Activated CD4-positive, alpha-beta T cell treated with anti-CD3 and anti-CD28 coated beads, Interleukin-2, amount 50 U/mL, for 16 hours (primary cell): ENCODE results near the gene CLDN16.

Experiments used
- DNase-seq: peaks from one replicate; pipeline ENCODE4 v3.0.0-alpha.2; 2020

CLDN16 gene, protein sequence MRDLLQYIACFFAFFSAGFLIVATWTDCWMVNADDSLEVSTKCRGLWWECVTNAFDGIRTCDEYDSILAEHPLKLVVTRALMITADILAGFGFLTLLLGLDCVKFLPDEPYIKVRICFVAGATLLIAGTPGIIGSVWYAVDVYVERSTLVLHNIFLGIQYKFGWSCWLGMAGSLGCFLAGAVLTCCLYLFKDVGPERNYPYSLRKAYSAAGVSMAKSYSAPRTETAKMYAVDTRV

DNA sequence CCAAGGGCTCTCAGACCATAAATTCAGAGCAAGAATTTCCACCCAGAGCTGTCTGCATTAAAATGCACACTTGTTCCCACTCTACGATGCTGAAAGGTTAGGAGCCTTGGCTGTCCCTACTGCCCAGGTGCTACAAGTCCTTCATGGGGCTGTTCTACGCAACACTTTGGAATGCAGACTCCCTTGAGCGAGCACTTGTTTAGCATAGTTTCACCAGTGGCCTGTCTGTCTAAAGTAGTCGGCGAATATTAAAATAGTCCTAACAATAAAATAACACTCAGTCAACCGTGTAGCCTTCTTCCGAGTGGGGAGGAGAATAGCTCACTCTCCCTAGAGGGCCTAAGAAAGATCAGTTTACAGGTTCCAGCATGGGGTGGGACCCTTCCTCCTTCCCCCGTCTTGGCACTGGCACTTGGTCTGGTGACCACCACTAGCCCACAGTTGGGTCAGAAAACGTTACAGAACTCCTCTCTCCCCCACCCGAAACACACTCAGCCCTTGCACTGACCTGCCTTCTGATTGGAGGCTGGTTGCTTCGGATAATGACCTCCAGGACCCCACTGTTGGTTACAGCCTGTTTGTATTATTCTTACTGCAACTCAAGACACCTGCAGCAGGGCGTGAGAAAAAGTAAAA is at the start of gene CLDN16:
Gene CLDN16, plus strand, starts transcription at position 586 of the 636 bp plus-strand sequence. CDS start 167 bp downstream, outside the sequence.
- DNase-seq: no peak

DNA sequence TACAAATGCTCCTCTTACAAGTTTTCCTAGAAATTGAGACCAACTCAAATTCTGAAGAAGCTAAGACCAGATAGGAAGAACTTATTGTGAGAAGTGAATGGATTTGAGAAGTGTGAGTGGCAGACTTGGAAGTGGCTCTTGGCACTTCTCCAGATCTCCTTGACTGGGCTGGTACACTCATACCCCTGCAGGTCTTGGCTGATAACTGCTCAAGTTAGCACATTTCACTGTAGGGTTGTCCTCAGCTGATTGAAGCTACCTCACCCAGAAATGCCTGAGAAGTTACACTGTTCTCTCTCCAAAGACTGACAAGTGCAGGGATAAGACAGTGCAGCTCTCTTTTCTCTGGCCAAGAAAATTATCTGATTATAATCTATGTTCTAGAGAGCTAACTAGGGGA is 49.2 kb upstream of the CLDN16 start:
- DNase-seq: no peak

DNA sequence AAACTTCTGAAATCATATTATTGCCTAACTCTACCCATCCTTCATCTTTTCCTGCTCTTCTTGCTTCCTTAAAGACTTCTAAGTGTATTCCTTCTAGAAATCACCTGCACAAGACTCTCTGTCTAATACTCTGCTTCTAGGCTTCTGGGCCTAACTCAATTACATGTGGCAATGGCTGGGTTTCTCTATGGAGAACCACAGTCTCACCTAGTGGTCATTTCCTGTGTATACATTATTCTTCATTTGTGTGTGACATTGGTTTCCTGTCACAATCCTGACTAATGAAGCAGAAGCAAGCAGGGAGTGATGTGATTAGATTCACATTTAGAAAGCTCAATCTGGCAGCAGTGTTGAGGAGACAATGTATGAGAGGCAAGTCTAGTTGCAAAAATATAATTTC is 48.8 kb upstream of the CLDN16 start:
- peak; percentile 10 for DNase-seq

DNA sequence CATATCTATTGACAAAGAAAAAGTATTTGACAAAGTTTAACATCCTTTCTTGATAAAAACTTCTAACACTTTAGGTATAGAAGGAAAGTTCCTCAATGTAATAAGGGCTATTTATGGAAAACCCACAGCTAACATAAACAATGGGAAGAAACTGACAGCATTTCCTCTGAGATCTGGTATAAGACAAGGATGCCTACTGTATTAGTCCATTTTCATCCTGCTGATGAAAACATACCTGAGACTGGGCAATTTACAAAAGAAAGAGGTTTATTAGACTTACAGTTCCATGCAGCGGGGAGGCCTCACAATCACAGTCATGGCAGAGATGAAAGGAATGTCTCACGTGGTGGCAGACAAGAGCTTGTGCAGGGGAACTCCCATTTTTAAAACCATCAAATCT is 47.9 kb upstream of the CLDN16 start:
- DNase-seq: no peak

DNA sequence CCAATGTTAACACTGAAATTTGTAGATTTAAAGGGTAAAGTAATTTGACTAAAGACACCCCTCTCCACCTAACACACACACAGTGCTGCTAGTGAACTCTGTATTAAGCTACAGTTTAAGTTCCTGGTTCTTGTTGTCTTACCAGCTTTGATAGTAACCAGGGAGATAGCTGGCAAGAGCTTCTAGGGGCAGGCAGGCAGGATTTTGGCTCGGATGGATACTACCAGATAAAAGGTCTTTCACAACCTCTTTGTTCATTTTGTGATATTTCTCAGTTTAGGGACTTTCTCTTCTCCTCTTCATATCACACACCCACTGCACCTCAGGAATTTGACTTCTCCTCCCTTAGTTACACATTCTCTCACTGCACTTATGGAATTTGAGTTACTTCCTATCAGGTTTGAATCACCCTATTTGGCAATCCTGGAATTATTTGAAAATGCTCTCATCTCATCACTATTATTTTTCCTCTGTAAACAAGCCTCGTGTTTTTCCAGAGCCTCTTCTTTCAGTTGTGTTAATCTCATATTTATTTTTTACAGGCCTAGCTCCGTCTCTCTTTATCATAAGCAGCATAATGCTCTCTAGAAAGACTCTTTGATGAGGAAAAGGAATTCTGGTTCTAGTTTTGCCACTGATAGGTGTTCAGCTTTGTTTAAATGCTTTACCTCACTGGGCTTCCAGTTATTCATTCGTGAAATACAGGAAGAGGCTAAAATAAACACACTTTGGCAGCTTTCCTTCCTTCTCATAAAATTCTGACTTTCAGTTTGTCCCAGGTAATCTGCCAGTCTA is 42.7 kb upstream of the CLDN16 start:
- no peak for DNase-seq

DNA sequence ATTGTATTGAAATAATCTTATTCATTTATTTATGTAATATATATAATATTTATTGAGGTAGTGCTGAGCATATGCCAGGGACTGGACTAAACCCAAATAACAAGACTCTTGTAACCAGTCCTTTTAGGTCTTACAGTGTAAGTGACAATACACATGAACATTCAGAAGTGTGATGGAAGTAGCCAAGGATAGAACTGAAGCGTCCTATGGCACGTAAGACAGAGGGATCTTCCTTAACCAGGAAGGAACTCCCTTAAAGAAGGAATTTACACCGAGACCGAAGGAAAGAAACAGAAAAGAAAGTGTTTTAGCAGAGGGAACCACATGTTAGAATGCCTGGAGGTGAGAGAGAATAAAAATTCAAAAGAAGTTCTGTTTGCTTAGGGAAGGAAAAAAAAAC is 42.1 kb upstream of the CLDN16 start:
- no peak for DNase-seq

DNA sequence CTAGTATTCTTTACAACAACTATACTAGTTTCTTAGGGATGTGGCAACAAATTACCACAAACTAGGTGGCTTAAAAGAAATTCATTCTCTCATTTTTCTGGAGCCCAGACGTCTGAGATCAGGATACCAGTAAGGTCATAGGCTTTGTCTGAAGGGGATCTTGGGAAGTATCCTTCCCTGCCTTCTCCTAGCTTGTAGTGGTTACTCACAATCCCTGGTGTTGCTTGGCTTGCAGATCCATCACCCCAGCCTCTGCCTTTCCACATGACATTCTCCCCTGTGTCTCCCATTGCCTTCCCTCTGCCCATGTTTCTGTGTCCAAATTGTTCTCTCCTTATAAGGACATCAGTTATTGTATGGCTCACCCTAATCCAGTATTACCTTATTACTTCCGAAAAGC is 41.4 kb upstream of the CLDN16 start:
- DNase-seq: no peak

DNA sequence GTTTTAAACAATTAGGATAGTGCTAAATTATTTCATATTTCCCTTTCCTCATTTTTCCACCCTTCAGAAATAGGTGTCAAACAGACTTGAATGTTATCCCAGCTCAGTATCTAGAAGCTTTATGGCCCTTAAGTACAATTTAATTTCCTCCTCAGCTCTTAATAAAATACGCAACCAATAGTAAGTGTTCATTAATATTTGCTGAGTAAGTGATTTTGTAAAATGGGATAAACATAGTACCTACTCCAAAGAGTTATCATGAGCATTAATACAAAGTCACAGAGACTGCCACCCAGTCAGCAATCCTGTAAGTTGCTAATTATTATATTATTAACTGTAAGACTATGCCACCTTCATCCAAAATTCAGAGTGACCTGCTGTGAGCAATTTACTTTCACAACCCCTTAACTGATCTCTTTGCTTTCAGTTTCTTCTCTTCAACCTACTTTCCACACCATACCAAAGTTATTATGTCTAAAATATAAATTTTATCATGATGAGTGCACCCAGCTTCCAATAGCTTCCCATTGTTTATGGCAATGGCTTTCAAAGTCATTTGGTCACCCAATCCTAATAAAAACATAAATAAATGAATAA is 35.0 kb upstream of the CLDN16 start:
- no peak for DNase-seq

DNA sequence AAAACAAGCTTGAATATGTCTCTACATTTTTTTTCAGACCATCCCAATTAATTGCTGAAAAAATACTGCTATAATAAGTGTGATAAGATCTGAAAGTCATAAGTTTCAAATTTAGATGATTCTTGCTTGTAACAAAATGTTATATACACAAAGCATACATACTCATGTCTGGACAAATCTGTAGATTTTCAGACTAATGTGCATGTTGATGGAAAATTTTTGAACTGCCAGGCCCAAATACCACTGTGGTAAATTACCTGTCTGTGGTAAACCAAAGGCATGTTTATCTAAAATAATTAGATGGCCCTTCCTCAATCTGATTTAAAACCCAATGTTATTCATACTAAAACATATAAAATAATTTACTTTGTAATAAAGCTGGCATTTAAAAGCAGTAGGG is 31.7 kb upstream of the CLDN16 start:
- no peak for DNase-seq

DNA sequence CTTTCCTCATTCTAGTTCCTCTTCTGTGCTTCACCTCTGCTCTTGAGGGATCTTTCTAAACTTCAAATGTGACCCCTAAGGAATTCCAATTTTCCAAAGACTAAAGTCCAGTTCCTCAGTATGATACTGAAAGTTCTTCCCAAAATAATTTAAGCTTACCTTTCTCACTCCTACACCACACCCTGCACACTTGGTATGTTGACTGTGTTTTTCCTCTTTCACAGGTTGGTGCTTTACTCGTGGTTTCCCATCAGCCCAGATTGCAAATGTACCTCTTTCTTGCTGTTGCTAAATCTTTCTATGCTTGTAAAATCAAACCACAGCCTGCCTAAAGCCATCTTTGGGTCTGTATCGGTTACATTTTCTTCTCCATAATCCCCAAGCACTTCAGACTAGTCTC is 30.5 kb upstream of the CLDN16 start:
- DNase-seq: no peak

DNA sequence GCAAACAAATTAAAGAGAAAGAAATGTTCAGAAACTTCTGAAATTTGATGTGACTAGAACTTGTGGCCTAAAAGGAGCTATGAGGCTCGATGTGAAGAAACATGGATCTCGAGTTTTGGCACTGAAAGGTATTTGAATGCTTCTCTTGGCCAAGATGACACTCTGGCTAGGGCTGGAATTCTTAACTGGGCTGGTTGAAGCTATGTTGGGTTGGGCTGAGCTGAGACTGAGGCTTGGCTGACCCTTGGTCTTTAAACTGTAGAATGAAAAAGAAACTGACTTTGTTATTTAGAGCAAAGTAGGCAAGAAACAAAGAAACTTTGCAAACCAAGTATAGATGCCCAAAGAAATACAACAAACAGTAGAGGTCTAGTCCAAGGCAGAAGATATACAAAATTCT is 28.1 kb upstream of the CLDN16 start:
- DNase-seq: no peak

DNA sequence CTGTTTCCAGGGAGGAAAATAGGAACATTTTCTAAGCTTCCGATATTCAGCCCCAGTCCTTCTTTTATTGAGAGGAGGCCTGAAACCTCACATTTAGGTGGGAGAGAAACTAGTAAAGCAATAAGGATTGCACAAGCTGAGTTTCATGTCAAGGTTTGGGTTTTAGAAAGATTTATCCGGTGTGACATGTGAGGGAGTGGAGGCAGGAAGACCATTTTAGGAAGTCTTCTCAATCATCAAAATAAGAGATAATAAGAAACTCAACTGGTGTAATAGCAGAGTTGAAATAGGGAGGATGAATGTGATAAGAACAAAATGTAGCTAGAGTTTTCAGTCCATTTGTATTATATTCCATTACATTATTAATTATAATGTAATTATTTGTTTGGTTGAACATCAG is 27.7 kb upstream of the CLDN16 start:
- DNase-seq: no peak

DNA sequence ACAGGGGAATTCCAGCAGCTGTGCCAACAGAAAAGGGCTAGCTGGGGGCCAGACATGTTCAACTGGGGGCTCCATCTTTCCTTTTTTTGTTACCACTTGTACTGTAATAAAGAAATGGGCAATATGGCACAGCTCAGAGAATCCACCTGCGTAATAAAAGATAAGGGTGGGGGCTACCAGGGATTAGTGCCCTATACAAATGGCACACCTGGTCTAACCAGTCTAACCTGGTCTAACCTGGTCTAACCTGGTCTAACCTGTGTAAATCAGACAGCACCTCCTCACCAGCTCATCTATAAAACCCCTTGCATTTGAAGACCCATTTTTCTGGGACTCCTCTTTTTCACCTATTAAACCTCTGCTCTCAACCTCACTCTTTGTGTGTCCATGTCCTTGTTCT is 26.2 kb upstream of the CLDN16 start:
- no peak for DNase-seq

DNA sequence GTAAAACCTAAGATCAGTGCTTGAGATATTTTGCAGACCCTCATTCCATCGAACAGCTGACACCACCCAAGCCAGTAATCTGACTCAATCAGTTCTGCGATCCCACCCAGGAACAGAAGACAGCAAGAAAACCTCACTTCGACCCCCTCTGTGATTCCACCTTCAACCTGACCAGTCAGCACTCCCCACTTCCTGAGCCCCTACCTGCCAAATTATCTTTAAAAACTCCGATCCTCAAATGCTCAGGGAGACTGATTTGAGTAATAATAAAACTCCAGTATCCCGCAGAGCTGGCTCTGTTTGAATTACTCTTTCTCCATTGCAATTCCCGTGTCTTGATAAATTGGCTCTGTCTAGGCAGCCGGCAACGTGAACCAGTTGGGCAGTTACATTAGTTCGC is 25.7 kb upstream of the CLDN16 start:
- no peak for DNase-seq

DNA sequence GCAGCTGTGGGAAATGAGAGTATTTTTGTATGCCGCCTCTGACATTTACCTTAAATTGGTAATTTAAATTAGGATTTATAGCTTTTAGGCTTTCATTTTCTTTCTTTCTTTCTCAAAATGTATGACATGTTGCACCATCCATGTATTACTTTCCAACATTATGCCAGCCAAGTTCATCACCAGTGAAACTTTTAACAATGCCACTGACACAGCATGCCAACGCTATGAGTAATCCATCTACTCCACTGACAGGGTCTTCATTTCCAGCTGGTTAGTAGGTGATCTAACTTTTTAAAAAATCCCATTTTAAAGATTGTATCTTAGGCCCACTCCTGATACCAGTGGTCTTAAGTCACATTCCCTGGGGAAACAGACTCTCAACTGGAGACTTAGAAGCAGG is 21.8 kb upstream of the CLDN16 start:
- no peak for DNase-seq

DNA sequence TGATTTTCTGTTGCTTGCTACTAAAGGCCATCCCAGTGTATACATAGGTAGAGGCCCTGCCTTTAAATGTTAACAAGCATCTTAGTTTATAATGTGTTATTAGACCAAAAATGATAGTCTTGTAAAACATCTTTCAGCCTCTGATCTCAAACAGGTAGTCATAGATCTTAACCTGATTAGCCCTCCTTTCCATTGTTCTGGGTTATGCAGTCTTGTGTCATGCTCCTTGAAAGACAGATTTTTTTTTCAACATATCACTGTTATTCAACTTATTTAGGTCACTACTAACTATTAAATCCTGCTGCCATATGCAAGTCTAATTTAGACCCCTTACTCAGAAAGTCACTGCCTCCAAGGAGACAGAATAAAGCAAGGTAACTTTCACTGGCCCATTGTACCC is 19.1 kb upstream of the CLDN16 start:
- DNase-seq: no peak

DNA sequence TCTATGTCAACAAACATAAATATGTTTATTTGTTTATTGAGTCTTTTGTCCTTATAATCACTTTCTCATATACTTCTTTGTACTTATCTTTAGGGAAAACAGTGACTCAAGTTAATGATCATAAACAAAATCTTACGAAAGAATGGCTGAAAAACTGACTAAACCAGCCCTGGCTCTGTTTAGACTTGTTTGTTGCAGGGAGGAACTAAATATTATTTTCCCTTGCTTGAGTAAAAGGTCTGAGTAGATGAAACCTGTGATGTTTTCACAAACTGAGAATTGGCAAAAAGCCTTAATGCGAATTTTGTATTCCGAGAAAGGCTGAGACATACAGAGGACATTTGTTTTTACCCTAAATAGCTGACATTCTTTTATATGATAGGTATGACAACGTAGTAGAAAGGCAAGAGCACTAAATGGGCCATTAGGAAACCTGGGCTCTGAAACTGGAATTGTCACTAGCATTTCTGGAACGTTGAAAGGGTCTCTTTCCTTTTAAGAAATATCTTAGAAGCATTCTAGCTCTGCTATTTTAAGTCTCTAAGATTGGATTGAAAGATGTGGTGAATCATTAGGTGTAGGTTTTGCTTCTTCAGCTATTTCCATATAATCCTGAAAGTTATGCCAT is 18.2 kb upstream of the CLDN16 start:
- no peak for DNase-seq

DNA sequence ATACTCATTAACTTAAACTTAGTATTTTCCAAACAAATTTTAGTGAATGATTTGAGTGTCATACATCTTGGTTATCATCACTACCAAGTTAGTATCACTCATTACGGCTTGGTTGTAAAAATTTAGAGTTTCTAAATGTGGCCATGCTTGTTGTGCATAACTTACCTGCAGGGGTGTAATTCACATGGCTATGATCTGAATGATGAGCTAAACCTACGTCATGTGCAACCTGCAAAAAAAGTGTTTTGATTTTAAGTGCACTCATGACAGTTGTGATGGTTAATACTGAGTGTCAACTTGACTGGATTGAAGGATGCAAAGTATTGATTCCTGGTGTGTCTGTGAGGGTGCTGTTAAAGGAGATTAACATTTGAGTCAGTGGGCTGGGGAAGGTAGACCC is 17.6 kb upstream of the CLDN16 start:
- no peak for DNase-seq

DNA sequence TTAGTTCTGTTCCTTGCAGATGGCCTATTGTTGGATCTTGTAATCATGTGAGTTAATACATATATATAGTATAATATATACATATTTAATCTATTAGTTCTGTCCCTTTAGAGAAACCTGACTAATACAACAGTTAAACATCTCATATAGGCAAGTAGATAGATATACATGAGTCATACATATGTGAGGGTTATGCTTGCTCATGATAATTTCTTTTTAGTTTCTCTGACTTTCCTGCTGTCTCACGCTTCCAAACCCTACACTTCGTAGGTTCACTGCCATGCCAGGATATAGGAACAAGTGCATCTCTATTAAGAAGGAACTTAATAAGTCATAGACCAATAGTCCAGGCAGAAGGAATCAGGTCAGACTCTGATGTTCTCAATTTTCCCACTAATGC is 16.8 kb upstream of the CLDN16 start:
- no peak for DNase-seq

DNA sequence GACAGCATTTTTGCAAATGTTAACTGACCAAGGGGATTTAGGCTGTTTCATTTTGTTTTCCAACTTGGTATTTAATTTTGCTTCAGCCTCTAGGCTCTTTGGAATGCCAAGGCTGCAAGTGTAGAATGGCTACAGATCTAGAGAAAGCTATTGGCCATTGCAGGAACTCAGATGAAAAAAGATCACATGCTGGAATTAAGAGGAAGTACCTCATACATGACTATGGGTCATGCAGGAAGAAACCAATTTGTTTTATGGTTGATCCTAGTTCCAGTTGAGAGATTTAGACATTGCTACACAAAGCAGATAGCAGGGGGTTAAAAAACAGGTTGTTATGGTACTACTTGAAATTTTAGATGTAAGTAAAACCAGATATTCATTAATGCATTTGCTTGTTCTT is 12.7 kb upstream of the CLDN16 start:
- DNase-seq: no peak

DNA sequence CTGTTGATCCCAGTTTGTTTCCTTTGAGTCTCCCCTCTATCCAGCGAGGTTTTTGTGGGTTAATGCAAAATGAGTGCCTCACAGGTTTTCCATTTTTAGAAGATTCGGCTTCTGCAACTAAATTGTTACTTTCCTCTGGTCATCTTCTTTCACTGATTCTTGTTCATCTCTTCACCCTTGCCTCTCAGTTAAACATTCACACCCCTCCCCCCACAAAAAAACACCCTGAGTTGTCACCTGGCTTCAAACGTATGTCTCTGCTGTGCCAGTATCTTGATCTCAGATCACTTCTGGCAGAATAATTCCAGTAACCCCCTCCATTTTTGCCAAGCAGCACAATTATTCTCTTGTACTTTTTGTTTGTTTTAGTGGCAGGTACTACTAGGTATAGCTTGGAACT is 12.3 kb upstream of the CLDN16 start:
- no peak for DNase-seq

DNA sequence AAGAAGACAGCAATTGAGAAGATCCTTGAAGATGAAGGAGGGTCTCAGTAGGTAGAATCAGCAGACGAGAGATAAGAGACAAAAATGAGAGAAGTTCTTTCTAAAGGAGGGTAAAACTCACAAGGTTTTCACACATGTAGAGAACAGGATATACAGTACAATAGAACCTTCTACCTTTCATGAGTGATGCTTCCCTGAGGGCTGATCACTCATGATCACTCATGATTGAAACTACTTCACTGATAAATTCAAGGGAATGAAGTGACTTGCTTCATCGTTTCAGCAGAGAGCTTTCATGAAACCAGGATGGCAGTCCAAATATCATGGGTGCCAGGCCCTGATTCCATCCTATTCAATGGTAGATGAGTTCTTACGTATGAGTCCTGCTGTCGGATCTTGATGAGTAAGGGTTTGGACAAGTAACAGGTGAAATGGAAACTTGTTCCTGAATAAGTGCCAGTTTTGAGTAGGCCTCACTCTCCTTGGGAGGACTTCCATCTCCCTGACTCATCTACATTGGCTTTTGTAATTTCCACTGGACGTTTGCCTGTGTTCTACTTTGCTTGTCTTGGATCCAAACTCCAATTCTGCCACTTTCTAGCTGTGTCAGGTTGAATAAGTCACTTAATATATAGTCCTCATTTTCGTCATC is 9.6 kb upstream of the CLDN16 start:
- no peak for DNase-seq

DNA sequence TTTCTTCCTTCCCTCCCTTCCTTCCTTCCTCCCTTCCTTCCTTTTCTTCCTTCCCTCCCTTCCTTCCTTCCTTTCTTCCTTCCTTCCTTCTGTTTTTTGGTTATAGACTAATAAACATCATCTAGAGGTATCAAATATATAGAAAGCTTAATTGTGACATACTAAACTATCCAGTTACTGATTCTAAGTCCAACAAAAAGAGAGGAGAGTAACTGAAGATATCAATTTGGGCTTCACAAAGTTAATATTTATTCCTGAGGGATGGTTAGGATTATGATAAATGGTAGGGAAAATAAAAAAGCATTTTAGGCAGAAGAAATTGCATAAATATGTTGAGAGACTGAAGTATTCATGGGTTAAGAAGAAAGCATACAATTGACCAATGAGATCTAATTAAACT is 7.8 kb upstream of the CLDN16 start:
- no peak for DNase-seq
